HG03460 (cell line): Measurements from ENCODE around the gene CFAP73.

Source experiments
- ATAC-seq: cut with Tn5 transposase; IDR thresholded peaks from one replicate; pipeline ENCODE4 v1.9.1; 2021; ENCODE audit not compliant: unreplicated experiment

CFAP73 gene

GRCh38 chr12:113119980-113120669, 29.4 kb upstream of the CFAP73 start:
- no peak for ATAC-seq

DNA sequence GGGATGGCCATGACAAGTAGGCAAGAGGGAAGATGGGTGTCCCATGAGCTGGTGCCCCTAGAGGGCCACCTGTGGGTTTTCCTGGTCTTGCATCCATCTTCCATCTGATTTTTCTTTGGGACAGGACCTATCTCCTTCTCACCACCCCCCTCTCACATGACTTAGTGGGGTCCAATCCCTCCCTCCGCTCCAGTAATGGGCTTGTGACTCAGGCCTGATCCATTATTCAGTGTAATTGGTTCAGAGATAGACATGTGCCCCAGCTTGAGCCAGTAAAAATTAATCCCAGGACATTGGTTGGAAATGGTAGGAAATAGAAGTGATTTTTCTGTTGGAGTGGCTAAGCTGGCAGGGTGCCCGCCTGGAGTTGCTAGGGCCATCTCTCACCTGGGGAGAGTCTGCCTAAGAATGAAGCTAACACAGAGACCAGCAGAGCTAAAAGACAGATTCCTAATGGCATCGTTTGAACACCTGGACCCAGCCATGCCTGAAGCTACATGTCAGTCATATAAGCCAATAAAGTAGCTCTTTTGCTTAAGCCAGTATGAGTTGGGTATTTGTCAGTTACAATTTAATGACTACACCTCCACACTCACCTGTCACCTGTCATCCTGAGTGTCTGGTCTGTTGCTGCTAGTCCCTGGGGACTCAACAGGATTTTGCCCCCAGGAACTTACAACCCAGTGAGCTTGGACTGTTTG, 28.7 kb upstream of the CFAP73 start:
- no peak for ATAC-seq

GRCh38 chr12:113127791-113128199, 21.7 kb upstream of the CFAP73 start:
- no peak for ATAC-seq

- ATAC-seq = no peak
Observed at GRCh38 chr12:113128802-113129663, 20.5 kb upstream of the CFAP73 start.

GRCh38 chr12:113129664-113130456, 19.7 kb upstream of the CFAP73 start:
- ATAC-seq = no peak

DNA sequence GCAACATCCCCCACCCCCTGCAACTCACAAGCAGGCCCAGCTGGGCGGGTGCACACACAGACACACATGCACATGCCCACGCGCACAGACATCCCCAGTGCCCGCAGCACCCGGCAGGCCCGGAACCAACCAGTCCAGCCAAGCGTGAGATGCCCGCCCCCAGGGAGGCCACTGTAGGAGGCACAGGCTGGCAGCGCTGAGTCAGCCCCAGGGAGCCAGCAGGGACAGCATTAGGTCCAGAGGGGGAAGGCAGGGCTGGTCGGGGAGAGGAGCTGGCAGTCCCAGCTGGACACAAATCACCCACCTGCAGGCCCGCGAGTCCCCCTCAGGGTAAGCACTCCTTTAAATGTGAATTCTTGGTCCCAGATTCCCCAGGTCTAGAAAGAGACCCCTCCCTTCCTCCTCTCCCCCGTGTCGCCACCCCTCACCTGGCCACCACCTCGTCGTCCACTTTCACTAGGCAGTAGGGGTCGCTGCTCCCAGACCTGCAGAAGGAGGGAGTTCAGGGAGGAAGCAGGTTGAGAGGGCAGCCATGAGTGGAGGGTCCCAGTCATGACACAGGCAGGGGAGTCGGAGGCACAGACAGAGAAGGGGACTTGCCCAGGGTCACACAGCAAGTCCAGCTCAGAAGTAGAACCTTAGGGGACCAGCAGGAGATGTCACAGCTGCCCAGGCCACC, 18.9 kb upstream of the CFAP73 start:
- no peak for ATAC-seq

DNA sequence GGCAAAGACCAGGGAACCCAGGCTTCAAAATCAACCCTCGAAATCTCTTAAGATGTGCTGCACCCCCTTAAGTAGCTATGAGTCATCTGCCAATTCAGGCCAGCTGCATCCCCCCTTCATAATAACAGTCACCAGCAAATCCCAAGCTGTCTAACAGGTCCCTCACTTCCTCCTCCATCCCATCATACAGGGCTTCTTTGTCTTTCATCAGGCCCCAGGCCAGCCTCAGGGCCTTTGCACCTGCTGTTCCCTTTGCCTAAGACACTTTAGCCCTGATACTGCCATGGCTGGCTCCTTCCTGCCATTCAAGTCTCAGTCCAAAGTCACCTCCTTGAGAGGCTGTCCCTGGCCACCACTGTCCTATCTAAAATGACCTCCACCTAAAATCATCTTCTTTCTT, 18.0 kb upstream of the CFAP73 start:
- ATAC-seq = no peak

DNA sequence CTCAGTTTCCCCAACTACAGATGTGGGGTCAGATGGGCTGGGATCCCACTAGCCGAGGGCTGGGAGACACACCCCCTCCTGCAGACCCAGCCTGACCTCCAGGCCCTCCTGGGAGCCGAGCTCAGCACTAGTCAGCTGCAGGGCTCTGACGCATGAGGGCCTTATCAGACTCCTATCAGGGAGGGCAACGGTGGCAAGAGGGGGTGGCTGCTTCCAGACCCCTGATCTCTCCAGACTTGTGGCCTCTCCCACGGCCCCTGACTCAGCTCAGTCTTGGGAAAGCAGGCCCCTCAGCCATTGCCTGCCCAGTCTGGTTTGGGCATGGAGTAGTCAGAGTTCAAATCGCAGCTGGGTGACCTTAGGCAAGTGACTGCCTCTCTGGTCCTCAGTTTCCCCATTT, 16.5 kb upstream of the CFAP73 start:
- ATAC-seq = no peak

DNA sequence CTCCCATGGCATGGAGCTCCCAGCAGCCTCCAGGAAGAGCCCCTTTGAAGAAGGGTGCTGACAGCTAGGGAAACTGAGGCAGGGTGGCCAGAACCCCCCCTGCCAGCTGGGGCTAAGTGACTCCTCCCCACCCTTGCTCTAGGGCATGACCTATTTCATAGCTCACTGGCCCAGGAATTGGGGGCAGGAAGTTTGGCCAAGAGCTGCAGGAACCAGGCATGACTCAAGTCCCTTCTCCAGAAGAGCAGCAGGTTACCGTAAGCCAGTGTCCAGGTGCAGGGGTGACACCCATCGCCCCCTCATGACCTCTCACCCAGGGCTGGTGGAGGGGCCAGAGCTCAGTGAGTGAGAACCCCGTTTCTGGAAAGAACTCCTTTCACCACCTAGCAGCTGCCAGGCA, 15.9 kb upstream of the CFAP73 start:
- ATAC-seq = no peak

DNA sequence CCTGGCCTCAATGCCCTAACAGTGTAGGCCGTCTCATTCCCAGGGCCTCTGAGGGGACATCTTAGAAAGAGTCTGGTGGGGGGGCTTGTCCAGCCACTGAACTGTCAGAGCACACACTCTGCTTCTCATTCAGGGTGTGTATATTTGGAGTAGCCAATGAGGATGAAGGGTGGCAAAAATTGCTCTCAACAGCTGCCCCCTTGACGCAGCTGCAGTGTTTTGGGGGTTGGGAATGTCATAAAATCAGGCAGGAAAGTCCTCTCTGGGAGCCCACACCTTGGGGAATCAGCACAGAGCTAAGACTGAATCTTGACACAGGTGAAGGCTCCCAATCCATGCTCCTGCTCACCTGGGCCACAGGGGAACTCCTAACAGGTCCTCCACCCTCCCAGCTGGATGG, 15.5 kb upstream of the CFAP73 start:
- no peak for ATAC-seq

GRCh38 chr12:113134521-113134951, 15.0 kb upstream of the CFAP73 start:
- ATAC-seq = no peak

DNA sequence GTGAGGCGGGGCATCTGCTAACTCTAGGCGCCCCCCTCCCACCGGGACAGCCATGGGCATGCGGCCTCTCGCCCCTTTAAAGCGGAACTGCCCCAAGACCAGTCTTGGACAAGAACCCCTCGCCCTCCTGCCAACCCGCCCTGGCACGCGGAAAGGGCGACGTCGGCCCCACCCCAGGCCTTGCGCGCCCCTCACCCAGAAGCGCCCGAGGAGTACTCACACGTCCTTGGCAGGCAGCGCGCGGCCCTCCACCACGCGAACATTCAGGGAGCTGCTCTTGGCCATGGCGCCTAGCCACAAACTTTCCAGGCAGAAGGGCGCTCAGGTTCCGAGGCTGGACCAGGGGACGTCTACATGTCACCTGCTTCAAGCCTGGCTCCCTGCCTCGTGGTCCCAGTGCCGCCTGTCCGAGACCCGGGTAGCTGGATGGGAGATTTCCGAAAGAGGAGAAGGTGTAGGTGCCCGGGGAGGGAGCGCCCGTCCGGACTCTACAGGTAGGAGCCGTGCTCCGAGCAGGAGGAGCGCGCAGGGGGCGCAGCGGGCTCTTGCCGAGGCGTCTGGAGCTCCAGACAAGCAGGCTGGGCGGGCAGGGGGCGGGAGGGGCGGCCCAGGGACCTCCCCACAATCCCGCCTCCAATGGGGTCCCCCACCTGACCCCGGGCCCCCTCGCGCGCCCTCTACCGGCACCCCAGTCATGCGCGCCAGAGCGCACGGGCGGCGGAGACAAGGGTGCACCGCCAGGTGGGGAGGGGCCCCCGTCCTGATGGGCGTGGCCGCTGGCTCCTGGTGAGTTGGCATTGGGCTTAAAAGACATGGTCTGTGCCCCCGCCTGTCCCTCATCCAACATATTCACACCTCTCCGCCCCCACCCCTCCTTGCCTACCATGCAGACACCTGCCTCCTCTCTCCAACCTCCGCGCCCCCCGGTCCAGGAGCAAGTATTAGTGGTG, 14.1 kb upstream of the CFAP73 start, which contains the start of gene RASAL1:
TSS of gene RASAL1 (minus strand) at position 584 of the 950 bp plus-strand sequence. CDS start at position 285, 299 bp downstream.
- ATAC-seq = no peak

DNA sequence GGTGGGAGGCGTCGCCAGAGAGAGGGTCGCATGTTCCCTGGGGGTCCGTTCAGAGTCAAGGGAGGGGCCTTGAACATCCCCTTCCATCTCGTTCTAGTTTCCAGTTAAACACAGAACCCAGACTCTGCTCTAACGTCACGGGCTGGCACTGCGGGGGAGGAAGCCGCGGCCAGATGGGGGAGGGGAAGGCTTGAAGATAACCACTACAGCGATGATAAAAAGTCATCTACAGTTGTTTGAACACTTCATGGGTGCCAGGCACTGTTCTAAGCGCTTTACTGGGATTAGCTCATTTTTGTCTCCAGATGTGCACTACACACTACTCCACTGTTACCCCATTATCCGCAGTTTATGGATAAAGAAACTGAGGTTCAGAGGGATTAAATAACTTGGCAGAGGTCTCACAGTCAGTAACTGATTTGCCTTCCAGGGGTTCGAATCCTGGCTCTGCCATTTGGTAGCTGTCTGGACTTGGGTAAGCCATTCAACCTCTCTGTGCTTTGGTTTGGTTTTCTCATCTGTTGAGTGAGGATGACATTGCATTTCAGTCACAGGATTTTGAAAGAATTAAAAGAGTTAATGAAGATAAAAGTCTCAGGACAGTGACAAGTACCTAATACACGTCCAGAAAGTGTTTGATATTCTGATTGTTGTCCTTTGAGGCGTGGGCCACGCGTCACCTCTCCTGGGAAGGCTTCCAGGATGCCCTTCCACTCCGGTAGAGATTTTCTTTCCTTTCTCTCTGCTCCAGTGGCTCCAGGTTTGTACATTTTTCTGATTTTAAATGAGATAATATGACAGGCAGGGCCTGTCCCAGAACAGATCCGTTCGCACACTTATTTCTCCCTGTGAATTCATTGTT, 13.2 kb upstream of the CFAP73 start:
- ATAC-seq = no peak

GRCh38 chr12:113136990-113137511, 12.5 kb upstream of the CFAP73 start:
- ATAC-seq = no peak

- ATAC-seq = no peak
Observed at GRCh38 chr12:113137861-113138783, 11.4 kb upstream of the CFAP73 start.

DNA sequence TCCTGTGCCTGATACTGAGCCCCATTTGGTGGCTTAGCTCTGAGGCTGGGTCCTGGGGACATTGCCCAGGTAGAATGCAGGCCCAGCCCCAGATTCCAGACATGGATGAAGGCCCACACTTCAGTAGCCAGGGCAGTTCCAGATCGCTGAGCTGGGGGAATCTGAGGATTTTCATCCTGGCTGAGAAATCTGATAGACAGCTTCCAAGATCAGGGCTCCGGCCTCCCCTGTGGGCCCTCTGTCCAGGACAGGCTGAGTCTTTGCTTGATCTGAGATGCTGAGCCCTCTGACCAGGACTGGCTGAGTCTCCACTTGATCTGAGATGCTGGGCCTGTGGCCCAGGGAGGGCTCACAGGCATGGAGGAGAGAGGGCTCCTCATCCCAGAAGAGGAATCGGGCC, 10.7 kb upstream of the CFAP73 start:
- ATAC-seq = no peak

DNA sequence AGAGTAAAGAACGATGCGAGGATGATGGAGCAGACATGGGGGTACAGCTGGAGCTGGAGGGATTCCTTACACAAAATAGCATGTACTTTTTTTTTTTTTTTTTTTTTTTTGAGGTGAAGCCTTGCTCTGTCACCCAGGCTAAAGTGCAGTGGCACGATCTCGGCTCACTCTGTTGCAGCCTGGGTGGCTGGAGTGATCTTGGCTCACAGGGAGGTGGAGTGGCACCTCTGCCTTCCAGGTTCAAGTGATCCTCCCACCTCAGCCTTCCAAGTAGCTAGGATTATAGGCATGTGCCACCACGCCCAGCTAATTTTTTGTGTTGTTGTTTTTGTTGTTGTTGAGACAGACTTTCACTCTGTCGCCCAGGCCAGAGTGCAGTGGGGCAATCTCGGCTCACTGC, 8.8 kb upstream of the CFAP73 start:
- ATAC-seq = no peak
